GM21786 (cell line): ENCODE data around the gene KRT17.
"Not testable (repeated sequence)": the region's sequence is repeated elsewhere in the genome, so short reads cannot be mapped to it uniquely, and the experiment has no call there.

Experiments used
- ATAC-seq: cut with Tn5 transposase; IDR thresholded peaks from one replicate; pipeline ENCODE4 v1.9.1; 2021; ENCODE audit not compliant: unreplicated experiment

Gene KRT17

GRCh38 chr17:41579484-41580243, 44.7 kb downstream of the KRT17 start:
- ATAC-seq: no peak

- ATAC-seq: no peak
These were observed 45.4 kb downstream of the KRT17 start for GRCh38 chr17:41578971-41579370.

GRCh38 chr17:41578538-41578937, 45.8 kb downstream of the KRT17 start:
- ATAC-seq: no peak

- not testable (repeated sequence) for ATAC-seq
These were observed 47.6 kb downstream of the KRT17 start for GRCh38 chr17:41576740-41577139.

- no peak for ATAC-seq
These were observed 49.0 kb downstream of the KRT17 start for GRCh38 chr17:41575336-41575735.

- no peak for ATAC-seq
These were observed 52.6 kb downstream of the KRT17 start, which contains the start of gene KRT9 for GRCh38 chr17:41571561-41572434. KRT9 (minus strand) TSS chr17:41572059; CDS start chr17:41571992, 67 bp downstream.
